ENCODE data around the gene STAB1.

DNA sequence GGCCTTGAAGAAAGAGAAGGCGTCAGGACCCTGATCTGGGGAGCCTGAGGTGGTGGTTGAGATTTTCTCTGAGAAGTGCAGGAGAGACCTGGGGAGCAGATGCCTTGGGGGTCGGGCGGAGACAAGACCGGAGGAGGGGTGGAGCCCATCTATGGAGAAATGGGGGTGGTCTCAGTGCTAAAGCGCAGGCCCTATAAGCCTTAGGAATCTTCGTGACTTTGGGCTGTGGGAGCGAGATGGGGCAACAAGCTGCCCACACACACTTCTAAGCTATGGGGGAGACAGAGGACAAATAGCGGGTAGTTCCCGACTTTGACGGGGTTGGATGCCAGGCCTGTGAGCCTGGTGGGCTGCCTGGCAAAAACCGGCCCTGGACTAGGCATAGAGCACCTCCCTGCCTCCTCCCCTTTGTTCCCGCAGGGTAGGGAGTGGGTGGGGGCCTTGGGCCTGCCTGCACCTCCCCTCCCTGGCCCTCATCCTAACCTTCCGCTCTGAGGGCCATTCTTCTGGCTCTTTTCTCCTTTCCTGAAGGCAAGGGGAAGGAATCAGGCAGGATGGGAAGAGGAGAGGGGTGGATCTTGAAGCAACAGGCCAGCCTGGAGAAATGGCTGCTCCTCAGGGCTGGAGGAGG lies 38.9 kb upstream of the STAB1 start:
- no peak for TF ChIP-seq POLR2A (IDR thresholded peaks at IDR 0.05)
- TF ChIP-seq POLR2AphosphoS5 (IDR thresholded peaks at IDR 0.05) = peak in 1 of 3 donors; percentile 36
- TF ChIP-seq, protein P1, sequence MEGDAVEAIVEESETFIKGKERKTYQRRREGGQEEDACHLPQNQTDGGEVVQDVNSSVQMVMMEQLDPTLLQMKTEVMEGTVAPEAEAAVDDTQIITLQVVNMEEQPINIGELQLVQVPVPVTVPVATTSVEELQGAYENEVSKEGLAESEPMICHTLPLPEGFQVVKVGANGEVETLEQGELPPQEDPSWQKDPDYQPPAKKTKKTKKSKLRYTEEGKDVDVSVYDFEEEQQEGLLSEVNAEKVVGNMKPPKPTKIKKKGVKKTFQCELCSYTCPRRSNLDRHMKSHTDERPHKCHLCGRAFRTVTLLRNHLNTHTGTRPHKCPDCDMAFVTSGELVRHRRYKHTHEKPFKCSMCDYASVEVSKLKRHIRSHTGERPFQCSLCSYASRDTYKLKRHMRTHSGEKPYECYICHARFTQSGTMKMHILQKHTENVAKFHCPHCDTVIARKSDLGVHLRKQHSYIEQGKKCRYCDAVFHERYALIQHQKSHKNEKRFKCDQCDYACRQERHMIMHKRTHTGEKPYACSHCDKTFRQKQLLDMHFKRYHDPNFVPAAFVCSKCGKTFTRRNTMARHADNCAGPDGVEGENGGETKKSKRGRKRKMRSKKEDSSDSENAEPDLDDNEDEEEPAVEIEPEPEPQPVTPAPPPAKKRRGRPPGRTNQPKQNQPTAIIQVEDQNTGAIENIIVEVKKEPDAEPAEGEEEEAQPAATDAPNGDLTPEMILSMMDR (IDR thresholded peaks at IDR 0.05 in 8 of 11, conservative IDR thresholded peaks at IDR 0.05 in 3 of 11) = no peak
